Activated CD4-positive, alpha-beta T cell treated with anti-CD3 and anti-CD28 coated beads, Interleukin-2, amount 10 ng/mL, durations not matched to agents 7 days and 5 days (primary cell): ENCODE measurements around the gene FAM89B. TPM values are rescaled to one million over a fixed set of nuclear protein-coding genes. Genes with fewer than 3 reads are reported as not detected.

Source experiments
- CTCF ChIA-PET: fragments of 350-600 bp; sonication (Branson Sonifier 250); formaldehyde crosslinking; loops from one replicate; lab custom pipeline; 2021; ENCODE audit warnings: antibody characterized with exemption; lab: Charles Lee
- POLR2A ChIA-PET: fragments of 350-600 bp; sonication (Branson Sonifier 250); formaldehyde crosslinking; loops from one replicate; lab custom pipeline; 2021; ENCODE audit warnings: antibody characterized with exemption; lab: Charles Lee
- DNase-seq: peaks from one replicate; pipeline ENCODE4 v3.0.0-alpha.2; 2020
- H3K27ac Mint-ChIP-seq: one replicate; pipeline ENCODE4 v1.8.0; 2021; ENCODE audit warnings: mild to moderate bottlenecking, moderate library complexity, mixed read lengths
- H3K27me3 Mint-ChIP-seq: one replicate; pipeline ENCODE4 v1.8.0; 2021; ENCODE audit warnings: mixed read lengths
- H3K36me3 Mint-ChIP-seq: one replicate; pipeline ENCODE4 v1.8.0; 2021; ENCODE audit warnings: low read depth, mixed read lengths
- H3K4me1 Mint-ChIP-seq: one replicate; pipeline ENCODE4 v1.8.0; 2021; ENCODE audit warnings: mixed read lengths
- H3K4me3 Mint-ChIP-seq: one replicate; pipeline ENCODE4 v1.8.0; 2021; ENCODE audit warnings: mild to moderate bottlenecking, moderate library complexity, mixed read lengths
- H3K9me3 Mint-ChIP-seq: one replicate; pipeline ENCODE4 v1.8.0; 2021; ENCODE audit warnings: mixed read lengths
- total RNA-seq, 2 experiments: library from RNA; stranded (reverse); gene quantifications; one replicate each; pipeline ENCODE4 v1.2.3, GENCODE V29; 2021

FAM89B gene
- total RNA-seq, 2 experiments from 2014 or later, result 34.1 to 42.1 TPM

GRCh38 chr11:65613091-65613928 is 41.0 kb downstream of the FAM89B start:
- CTCF ChIA-PET, result interaction anchor here (1.0 to 4.5 kb wide), 13 partner anchors 10 to 167 kb away, joined by 3 to 34 read pairs (median 4); partner anchors contain the start of genes FAM89B, KAT5, SIPA1 and ZNRD2
- Mint-ChIP-seq H3K4me1 (peaks cover 64% of the 10 kb centered on the region), H3K9me3 (no peaks in the 10 kb centered on the region), H3K27me3 (no peaks in the 10 kb centered on the region), H3K4me3 (peak overlapping the region; percentile 95), H3K27ac (peak overlapping the region; percentile 91), H3K36me3 (peaks cover 29% of the 10 kb centered on the region)
- DNase-seq, result peak; percentile 19
- POLR2A ChIA-PET, result interaction anchor here (0.6 kb wide), 2 partner anchors 271 to 368 kb away, joined by 3 to 12 read pairs; no protein-coding TSS in a partner anchor

GRCh38 chr11:65615229-65615949 is 43.1 kb downstream of the FAM89B start, which contains the start of gene PCNX3:
TSS of gene PCNX3 (plus strand) at chr11:65615776. CDS start at chr11:65616312, 536 bp downstream.
- peaks cover 50% of the 10 kb centered on the region for H3K4me1 Mint-ChIP-seq
- ChIA-PET POLR2A (interaction anchor here (0.6 to 1.2 kb wide), 6 partner anchors 111 to 281 kb away, joined by 3 to 5 read pairs (median 4); partner anchors contain the start of gene MALAT1), CTCF (interaction anchor here (0.5 to 4.5 kb wide), 17 partner anchors 11 to 149 kb away, joined by 3 to 34 read pairs (median 3); partner anchors contain the start of genes EHBP1L1, FAM89B, KAT5 and SIPA1)
- peaks cover 27% of the 10 kb centered on the region for H3K36me3 Mint-ChIP-seq
- peak within 1 kb of the TSS; percentile 97 for H3K27ac Mint-ChIP-seq
- H3K9me3 Mint-ChIP-seq, result no peaks in the 10 kb centered on the region
- peak within 1 kb of the TSS; percentile 95 for H3K4me3 Mint-ChIP-seq
- peak; percentile 100 for DNase-seq
- H3K27me3 Mint-ChIP-seq, result no peaks in the 10 kb centered on the region

- ChIA-PET CTCF (interaction anchor here (1.1 to 4.5 kb wide), 11 partner anchors 9 to 203 kb away, joined by 3 to 34 read pairs (median 5); partner anchors contain the start of genes EHBP1L1, FAM89B, KAT5 and SIPA1), POLR2A (interaction anchor here (1.2 kb wide), 2 partner anchors 116 to 117 kb away, joined by 3 to 5 read pairs; partner anchors contain the start of gene MALAT1)
- peak; percentile 51 for DNase-seq
- Mint-ChIP-seq H3K27ac (peak overlapping the region; percentile 97), H3K4me3 (peak overlapping the region; percentile 95), H3K36me3 (peaks cover 30% of the 10 kb centered on the region), H3K27me3 (no peaks in the 10 kb centered on the region), H3K9me3 (no peaks in the 10 kb centered on the region), H3K4me1 (peaks cover 43% of the 10 kb centered on the region)
Measured at GRCh38 chr11:65615950-65616574, 43.7 kb downstream of the FAM89B start.

- CTCF ChIA-PET, result interaction anchor here (1.1 to 3.8 kb wide), 6 partner anchors 9 to 202 kb away, joined by 3 to 24 read pairs (median 5); partner anchors contain the start of gene SIPA1
- POLR2A ChIA-PET, result no interaction called here
- H3K4me3 Mint-ChIP-seq, result peak overlapping the region; percentile 93
- no peaks in the 10 kb centered on the region for H3K27me3 Mint-ChIP-seq
- no peaks in the 10 kb centered on the region for H3K9me3 Mint-ChIP-seq
- peaks cover 32% of the 10 kb centered on the region for H3K36me3 Mint-ChIP-seq
- H3K4me1 Mint-ChIP-seq, result peaks cover 38% of the 10 kb centered on the region
- H3K27ac Mint-ChIP-seq, result peak overlapping the region; percentile 91
- DNase-seq, result peak; percentile 46
Measured at GRCh38 chr11:65616575-65617001, 44.2 kb downstream of the FAM89B start.

- Mint-ChIP-seq H3K27ac (peak overlapping the region; percentile 91), H3K9me3 (no peaks in the 10 kb centered on the region), H3K36me3 (peaks cover 32% of the 10 kb centered on the region), H3K4me3 (peak overlapping the region; percentile 93), H3K27me3 (no peaks in the 10 kb centered on the region), H3K4me1 (peaks cover 32% of the 10 kb centered on the region)
- POLR2A ChIA-PET, result no interaction called here
- no peak for DNase-seq
- CTCF ChIA-PET, result interaction anchor here (1.1 to 3.8 kb wide), 5 partner anchors 8 to 202 kb away, joined by 3 to 24 read pairs (median 7); partner anchors contain the start of gene SIPA1
Measured at GRCh38 chr11:65617136-65617850, 45.0 kb downstream of the FAM89B start.

GRCh38 chr11:65617990-65618751 is 45.8 kb downstream of the FAM89B start:
- Mint-ChIP-seq H3K9me3 (no peaks in the 10 kb centered on the region), H3K27ac (no peak overlapping the region), H3K4me1 (peaks cover 23% of the 10 kb centered on the region), H3K36me3 (peaks cover 31% of the 10 kb centered on the region), H3K4me3 (no peak overlapping the region), H3K27me3 (no peaks in the 10 kb centered on the region)
- POLR2A ChIA-PET, result no interaction called here
- DNase-seq, result no peak
- CTCF ChIA-PET, result interaction anchor here (0.9 to 3.8 kb wide), 5 partner anchors 7 to 24 kb away, joined by 3 to 24 read pairs (median 7); partner anchors contain the start of gene SIPA1

GRCh38 chr11:65618763-65619162 is 46.4 kb downstream of the FAM89B start:
- CTCF ChIA-PET, result interaction anchor here (0.9 to 1.2 kb wide), 2 partner anchors 12 to 25 kb away, joined by 3 read pairs; no protein-coding TSS in a partner anchor
- Mint-ChIP-seq H3K4me3 (no peak overlapping the region), H3K27me3 (no peaks in the 10 kb centered on the region), H3K4me1 (peaks cover 21% of the 10 kb centered on the region), H3K27ac (no peak overlapping the region), H3K9me3 (no peaks in the 10 kb centered on the region), H3K36me3 (peaks cover 31% of the 10 kb centered on the region)
- no peak for DNase-seq
- POLR2A ChIA-PET, result no interaction called here

- H3K36me3 Mint-ChIP-seq, result peaks cover 29% of the 10 kb centered on the region
- H3K4me1 Mint-ChIP-seq, result peaks cover 21% of the 10 kb centered on the region
- H3K4me3 Mint-ChIP-seq, result no peak overlapping the region
- no peak for DNase-seq
- peak overlapping the region; percentile 63 for H3K27ac Mint-ChIP-seq
- no peaks in the 10 kb centered on the region for H3K9me3 Mint-ChIP-seq
- no peaks in the 10 kb centered on the region for H3K27me3 Mint-ChIP-seq
- POLR2A ChIA-PET, result no interaction called here
- CTCF ChIA-PET, result no interaction called here
Measured at GRCh38 chr11:65619281-65619928, 47.1 kb downstream of the FAM89B start.

- POLR2A ChIA-PET, result no interaction called here
- H3K27me3 Mint-ChIP-seq, result no peaks in the 10 kb centered on the region
- H3K4me3 Mint-ChIP-seq, result no peak overlapping the region
- DNase-seq, result no peak
- CTCF ChIA-PET, result no interaction called here
- H3K36me3 Mint-ChIP-seq, result peaks cover 33% of the 10 kb centered on the region
- no peak overlapping the region for H3K27ac Mint-ChIP-seq
- no peaks in the 10 kb centered on the region for H3K9me3 Mint-ChIP-seq
- peaks cover 21% of the 10 kb centered on the region for H3K4me1 Mint-ChIP-seq
Measured at GRCh38 chr11:65620666-65621065, 48.3 kb downstream of the FAM89B start.

- Mint-ChIP-seq H3K27me3 (no peaks in the 10 kb centered on the region), H3K27ac (no peak overlapping the region), H3K9me3 (no peaks in the 10 kb centered on the region), H3K36me3 (peaks cover 37% of the 10 kb centered on the region), H3K4me3 (no peak overlapping the region), H3K4me1 (peaks cover 23% of the 10 kb centered on the region)
- no peak for DNase-seq
- POLR2A ChIA-PET, result no interaction called here
- CTCF ChIA-PET, result no interaction called here
Measured at GRCh38 chr11:65621460-65621859, 49.1 kb downstream of the FAM89B start.
